Osteoblast (primary cell): Measurements from ENCODE around the gene EFCAB6. TPM values are rescaled to one million over a fixed set of nuclear protein-coding genes. Genes with fewer than 3 reads are reported as not detected.
A peak's percentile ranks its signal among the peaks of the same experiment; 100 is the strongest.

Experiments used
- DNase-seq: peaks from one replicate; pipeline ENCODE4 v3.0.0; 2011; ENCODE audit warnings: low spot score, mixed read lengths; ENCODE audit not compliant: insufficient read length; ENCODE audit errors: missing footprints
- H2AFZ ChIP-seq: 2 replicates; pipeline ENCODE4 v1.6.0; 2011; ENCODE audit warnings: mild to moderate bottlenecking, low read length
- H3K27ac ChIP-seq: 2 replicates; pipeline ENCODE4 v1.5.1; 2011; ENCODE audit warnings: mild to moderate bottlenecking, low read depth, low read length, moderate library complexity
- H3K27me3 ChIP-seq: 2 replicates; pipeline ENCODE4 v1.6.0; 2012; ENCODE audit warnings: mild to moderate bottlenecking, control low read depth, inconsistent platforms, low read length, moderate library complexity; ENCODE audit not compliant: insufficient read depth
- H3K36me3 ChIP-seq: 2 replicates; pipeline ENCODE4 v1.5.1; 2011; ENCODE audit warnings: mild to moderate bottlenecking, low read length, control low read depth, moderate library complexity; ENCODE audit not compliant: insufficient read depth
- H3K4me1 ChIP-seq: 2 replicates; pipeline ENCODE4 v1.5.1; 2011; ENCODE audit warnings: mild to moderate bottlenecking, low read length, control low read depth, moderate library complexity; ENCODE audit not compliant: insufficient read depth
- H3K4me2 ChIP-seq: 2 replicates; pipeline ENCODE4 v1.6.0; 2011; ENCODE audit warnings: mild to moderate bottlenecking, low read length; ENCODE audit not compliant: insufficient read depth
- H3K4me3 ChIP-seq: fragments of 200-600 bp; sonication (generic); 3 replicates; pipeline ENCODE4 v1.5.1; 2012; ENCODE audit warnings: mild to moderate bottlenecking, low read length, inconsistent platforms; ENCODE audit not compliant: insufficient read depth
- H3K79me2 ChIP-seq: 2 replicates; pipeline ENCODE4 v1.6.0; 2012; ENCODE audit warnings: mild to moderate bottlenecking, low read length, control low read depth, inconsistent platforms; ENCODE audit not compliant: insufficient read depth
- H3K9me3 ChIP-seq: 2 replicates; pipeline ENCODE4 v1.5.1; 2011; ENCODE audit warnings: low read depth, low read length, control low read depth
- H4K20me1 ChIP-seq: 2 replicates; pipeline ENCODE4 v1.6.0; 2012; ENCODE audit warnings: mild to moderate bottlenecking, low read length, control low read depth; ENCODE audit not compliant: insufficient read depth
- CTCF ChIP-seq: IDR thresholded peaks from 2 replicates; pipeline ENCODE4 v1.5.1; 2011; ENCODE audit warnings: mild to moderate bottlenecking, low read depth, low read length, moderate library complexity; ENCODE audit errors: extremely low read depth
- total RNA-seq: library from RNA; depleted of rRNA; stranded (reverse); fragments of >200 nt; gene quantifications from 2 replicates; pipeline ENCODE4 v1.2.3, GENCODE V29; 2012

Gene EFCAB6
- total RNA-seq, 1 donor, result 1.8 TPM

GRCh38 chr22:43855431-43855830 is 43.3 kb upstream of the EFCAB6 start:
- no peak overlapping the region for H3K4me3 ChIP-seq
- no peaks in the 10 kb centered on the region for H3K79me2 ChIP-seq
- no peaks in the 10 kb centered on the region for H3K9me3 ChIP-seq
- H3K27me3 ChIP-seq, result peaks cover 24% of the 10 kb centered on the region
- DNase-seq, result peak; percentile 66
- no peak overlapping the region for H2AFZ ChIP-seq
- no peak overlapping the region for H3K4me2 ChIP-seq
- H3K27ac ChIP-seq, result no peak overlapping the region
- H3K36me3 ChIP-seq, result no peaks in the 10 kb centered on the region
- no peak for TF ChIP-seq CTCF
- no peaks in the 10 kb centered on the region for H4K20me1 ChIP-seq
- no peaks in the 10 kb centered on the region for H3K4me1 ChIP-seq

- H2AFZ ChIP-seq, result no peak overlapping the region
- peak; percentile 76 for DNase-seq
- no peaks in the 10 kb centered on the region for H3K79me2 ChIP-seq
- H3K4me1 ChIP-seq, result no peaks in the 10 kb centered on the region
- no peaks in the 10 kb centered on the region for H4K20me1 ChIP-seq
- no peak overlapping the region for H3K4me3 ChIP-seq
- TF ChIP-seq CTCF, result no peak
- H3K36me3 ChIP-seq, result no peaks in the 10 kb centered on the region
- no peak overlapping the region for H3K27ac ChIP-seq
- no peaks in the 10 kb centered on the region for H3K9me3 ChIP-seq
- H3K27me3 ChIP-seq, result peaks cover 27% of the 10 kb centered on the region
- no peak overlapping the region for H3K4me2 ChIP-seq
Observed at GRCh38 chr22:43854786-43855271, 42.7 kb upstream of the EFCAB6 start.

GRCh38 chr22:43854121-43854785 is 42.1 kb upstream of the EFCAB6 start:
- Histone ChIP-seq H3K4me2 (no peak overlapping the region), H3K36me3 (no peaks in the 10 kb centered on the region), H3K9me3 (no peaks in the 10 kb centered on the region), H3K79me2 (no peaks in the 10 kb centered on the region), H2AFZ (no peak overlapping the region), H3K4me1 (no peaks in the 10 kb centered on the region), H3K4me3 (no peak overlapping the region), H3K27me3 (peaks cover 33% of the 10 kb centered on the region), H3K27ac (no peak overlapping the region), H4K20me1 (no peaks in the 10 kb centered on the region)
- DNase-seq, result peak; percentile 30
- TF ChIP-seq CTCF, result no peak

GRCh38 chr22:43853328-43853931 is 41.3 kb upstream of the EFCAB6 start:
- Histone ChIP-seq H3K27me3 (peaks cover 36% of the 10 kb centered on the region), H3K9me3 (no peaks in the 10 kb centered on the region), H4K20me1 (no peaks in the 10 kb centered on the region), H3K79me2 (no peaks in the 10 kb centered on the region), H2AFZ (no peak overlapping the region), H3K4me1 (no peaks in the 10 kb centered on the region), H3K4me3 (no peak overlapping the region), H3K4me2 (no peak overlapping the region), H3K36me3 (no peaks in the 10 kb centered on the region), H3K27ac (no peak overlapping the region)
- TF ChIP-seq CTCF, result no peak
- peak; percentile 65 for DNase-seq
